Mesendoderm (in vitro differentiated cells): ENCODE data around the gene SMU1.

Experiments
- DNase-seq: peaks from one replicate; pipeline ENCODE4 v3.0.0; 2013
- H2AK5ac ChIP-seq: 2 replicates; pipeline ENCODE4 v1.6.1; 2013; ENCODE audit warnings: low read length, inconsistent platforms
- H2BK120ac ChIP-seq: 2 replicates; pipeline ENCODE4 v1.6.1; 2013; ENCODE audit warnings: low read depth, mild to moderate bottlenecking, low read length, moderate library complexity, mixed read lengths
- H2BK15ac ChIP-seq: replicated peaks from 2 replicates; pipeline ENCODE4 v1.6.1; 2013; ENCODE audit warnings: low read depth, mild to moderate bottlenecking, moderate library complexity
- H2BK5ac ChIP-seq: 2 replicates; pipeline ENCODE4 v1.6.1; 2013; ENCODE audit warnings: low read length, inconsistent platforms
- H3K18ac ChIP-seq: 2 replicates; pipeline ENCODE4 v1.6.1; 2013; ENCODE audit warnings: mild to moderate bottlenecking, low read length, mixed read lengths
- H3K23ac ChIP-seq: one replicate; pipeline ENCODE4 v1.6.1; 2013; ENCODE audit warnings: low read length
- H3K27ac ChIP-seq: 2 replicates; pipeline ENCODE4 v1.5.1; 2013; ENCODE audit warnings: low read depth, mild to moderate bottlenecking, inconsistent platforms, low read length, moderate library complexity
- H3K27me3 ChIP-seq: 2 replicates; pipeline ENCODE4 v1.6.1; 2013; ENCODE audit warnings: low read length, control low read depth, mild to moderate bottlenecking, inconsistent platforms; ENCODE audit not compliant: insufficient read depth, poor library complexity
- H3K36me3 ChIP-seq: 2 replicates; pipeline ENCODE4 v1.6.1; 2013; ENCODE audit warnings: low read length, inconsistent platforms; ENCODE audit not compliant: control insufficient read depth, insufficient read depth
- H3K4ac ChIP-seq: one replicate; pipeline ENCODE4 v1.6.1; 2013; ENCODE audit warnings: low read depth, mild to moderate bottlenecking, low read length, moderate library complexity
- H3K4me1 ChIP-seq: 2 replicates; pipeline ENCODE4 v1.6.1; 2013; ENCODE audit warnings: low read depth, low read length, inconsistent platforms; ENCODE audit not compliant: control insufficient read depth
- H3K4me2 ChIP-seq: 2 replicates; pipeline ENCODE4 v1.6.1; 2013; ENCODE audit warnings: low read length
- H3K4me3 ChIP-seq: 2 replicates; pipeline ENCODE4 v1.5.1; 2013; ENCODE audit warnings: mild to moderate bottlenecking, low read length
- H3K56ac ChIP-seq: one replicate; pipeline ENCODE4 v1.6.1; 2013; ENCODE audit warnings: low read length
- H3K79me1 ChIP-seq: 2 replicates; pipeline ENCODE4 v1.6.1; 2013; ENCODE audit warnings: low read length, inconsistent platforms
- H3K79me2 ChIP-seq: 2 replicates; pipeline ENCODE4 v1.6.1; 2013; ENCODE audit warnings: mild to moderate bottlenecking, low read length; ENCODE audit not compliant: control insufficient read depth, insufficient read depth
- H3K9ac ChIP-seq: 2 replicates; pipeline ENCODE4 v1.6.1; 2013; ENCODE audit warnings: low read length, inconsistent platforms
- H4K5ac ChIP-seq: one replicate; pipeline ENCODE4 v1.6.1; 2013; ENCODE audit warnings: low read length
- H4K8ac ChIP-seq: one replicate; pipeline ENCODE4 v1.6.1; 2013; ENCODE audit warnings: low read depth, mild to moderate bottlenecking, control low read depth, low read length, moderate library complexity
- WGBS: extraction: QIAGEN DNeasy Blood & Tissue Kit; methylation state at CpG from one replicate; pipeline ENCODE4 v1.1.7; 2013; ENCODE audit warnings: low lambda C conversion rate, missing lambda C conversion rate; ENCODE audit not compliant: insufficient coverage; ENCODE audit errors: extremely low coverage; 5-methylcytosine and 5-hydroxymethylcytosine counted together

SMU1 gene

GRCh38 chr9:33041432-33042188 is 34.9 kb downstream of the SMU1 start:
- no peak overlapping the region for H2BK15ac ChIP-seq
- H3K56ac ChIP-seq = no peak overlapping the region
- no peak overlapping the region for H3K9ac ChIP-seq
- H3K4me2 ChIP-seq = no peak overlapping the region
- H4K8ac ChIP-seq = no peak overlapping the region
- no peak overlapping the region for H3K4me3 ChIP-seq
- H2AK5ac ChIP-seq = no peak overlapping the region
- H3K4ac ChIP-seq = no peak overlapping the region
- H3K79me1 ChIP-seq = no peaks in the 10 kb centered on the region
- H3K23ac ChIP-seq = no peak overlapping the region
- H3K4me1 ChIP-seq = peaks cover 2% of the 10 kb centered on the region
- no peak overlapping the region for H2BK5ac ChIP-seq
- peaks cover 7% of the 10 kb centered on the region for H3K36me3 ChIP-seq
- no peaks in the 10 kb centered on the region for H3K27me3 ChIP-seq
- no peaks in the 10 kb centered on the region for H3K79me2 ChIP-seq
- no peak overlapping the region for H4K5ac ChIP-seq
- WGBS = no CpG with 5 or more reads among the region's 10 CpGs
- DNase-seq = no peak
- H3K18ac ChIP-seq = no peak overlapping the region
- H3K27ac ChIP-seq = no peak overlapping the region
- H2BK120ac ChIP-seq = no peak overlapping the region

DNA sequence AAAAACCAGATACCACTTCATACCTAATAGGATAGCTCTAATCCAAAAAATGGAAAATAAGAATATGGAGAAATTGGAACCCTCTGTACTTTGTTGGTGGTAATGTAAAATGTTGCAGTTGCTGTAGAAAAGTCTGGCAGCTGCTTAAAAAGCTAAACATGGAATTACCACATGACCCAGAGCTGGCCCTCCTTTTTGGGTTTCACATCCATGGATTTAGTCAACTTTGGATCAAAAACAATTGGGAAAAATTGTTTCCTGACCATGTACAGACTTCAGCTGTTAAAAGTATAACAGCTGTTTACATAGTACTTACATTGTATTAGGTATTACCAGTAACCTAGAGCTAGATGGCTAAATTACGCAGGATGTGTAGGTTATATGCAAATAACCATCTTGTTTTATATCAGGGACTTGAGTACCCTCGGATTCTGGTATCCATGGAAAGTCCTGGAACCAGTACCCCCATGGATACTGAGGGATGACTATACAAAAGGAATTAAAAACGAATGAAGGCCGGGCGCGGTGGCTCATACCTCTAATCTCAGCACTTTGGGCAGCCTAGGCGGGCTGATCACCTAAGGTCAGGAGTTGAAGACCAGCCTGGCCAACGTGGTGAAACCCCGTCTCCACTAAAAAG is 35.6 kb downstream of the SMU1 start:
- Histone ChIP-seq H3K4me2 (no peak overlapping the region), H3K27me3 (no peaks in the 10 kb centered on the region), H3K27ac (no peak overlapping the region), H3K79me2 (no peaks in the 10 kb centered on the region), H3K18ac (no peak overlapping the region), H3K4ac (no peak overlapping the region), H3K79me1 (no peaks in the 10 kb centered on the region), H3K9ac (no peak overlapping the region), H3K4me3 (no peak overlapping the region), H2BK15ac (no peak overlapping the region), H2AK5ac (no peak overlapping the region), H3K56ac (no peak overlapping the region), H3K23ac (no peak overlapping the region), H3K4me1 (peaks cover 2% of the 10 kb centered on the region), H4K8ac (no peak overlapping the region), H2BK120ac (no peak overlapping the region), H4K5ac (no peak overlapping the region), H3K36me3 (peaks cover 7% of the 10 kb centered on the region), H2BK5ac (no peak overlapping the region)
- no CpG with 5 or more reads among the region's 9 CpGs for WGBS
- no peak for DNase-seq

DNA sequence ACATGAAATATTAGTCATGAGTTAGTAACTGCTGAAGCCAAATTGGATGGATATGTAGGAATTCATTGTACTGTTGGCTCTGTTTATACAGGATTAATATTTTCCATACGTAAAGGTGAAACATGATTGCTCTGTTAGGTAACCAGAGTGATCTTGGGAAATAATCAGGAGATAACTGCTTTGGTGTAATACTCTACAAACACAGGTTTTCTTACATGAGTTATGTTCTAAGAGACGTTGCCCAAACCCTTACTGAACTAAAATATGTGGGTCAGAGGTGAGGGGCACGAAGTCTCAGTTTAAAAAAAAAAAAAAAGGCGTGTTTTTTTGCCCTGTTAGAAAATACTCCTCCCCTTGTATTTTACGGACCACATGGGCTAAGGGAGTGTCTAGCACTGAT is 43.6 kb downstream of the SMU1 start:
- Histone ChIP-seq H3K4me2 (no peak overlapping the region), H3K56ac (no peak overlapping the region), H2BK5ac (no peak overlapping the region), H2BK120ac (no peak overlapping the region), H3K18ac (no peak overlapping the region), H3K27ac (no peak overlapping the region), H4K5ac (no peak overlapping the region), H2AK5ac (no peak overlapping the region), H4K8ac (no peak overlapping the region), H3K4ac (no peak overlapping the region), H3K9ac (no peak overlapping the region), H2BK15ac (no peak overlapping the region), H3K23ac (no peak overlapping the region), H3K27me3 (no peaks in the 10 kb centered on the region), H3K79me1 (peaks cover 12% of the 10 kb centered on the region), H3K4me1 (no peaks in the 10 kb centered on the region), H3K36me3 (peaks cover 14% of the 10 kb centered on the region), H3K4me3 (no peak overlapping the region), H3K79me2 (peaks cover 36% of the 10 kb centered on the region)
- no peak for DNase-seq
- WGBS = no CpG with 5 or more reads among the region's 5 CpGs

- Histone ChIP-seq H2BK120ac (no peak overlapping the region), H3K4me2 (no peak overlapping the region), H3K23ac (no peak overlapping the region), H3K4me3 (no peak overlapping the region), H2AK5ac (no peak overlapping the region), H2BK15ac (no peak overlapping the region), H4K5ac (no peak overlapping the region), H2BK5ac (no peak overlapping the region), H3K36me3 (peaks cover 14% of the 10 kb centered on the region), H3K4ac (no peak overlapping the region), H3K4me1 (no peaks in the 10 kb centered on the region), H3K27me3 (no peaks in the 10 kb centered on the region), H3K9ac (no peak overlapping the region), H3K27ac (no peak overlapping the region), H3K79me1 (peaks cover 12% of the 10 kb centered on the region), H3K79me2 (peaks cover 42% of the 10 kb centered on the region), H3K18ac (no peak overlapping the region), H3K56ac (no peak overlapping the region), H4K8ac (no peak overlapping the region)
- WGBS = no CpG with 5 or more reads among the region's 1 CpG
- no peak for DNase-seq
These were observed 44.2 kb downstream of the SMU1 start for GRCh38 chr9:33032292-33032691.

DNA sequence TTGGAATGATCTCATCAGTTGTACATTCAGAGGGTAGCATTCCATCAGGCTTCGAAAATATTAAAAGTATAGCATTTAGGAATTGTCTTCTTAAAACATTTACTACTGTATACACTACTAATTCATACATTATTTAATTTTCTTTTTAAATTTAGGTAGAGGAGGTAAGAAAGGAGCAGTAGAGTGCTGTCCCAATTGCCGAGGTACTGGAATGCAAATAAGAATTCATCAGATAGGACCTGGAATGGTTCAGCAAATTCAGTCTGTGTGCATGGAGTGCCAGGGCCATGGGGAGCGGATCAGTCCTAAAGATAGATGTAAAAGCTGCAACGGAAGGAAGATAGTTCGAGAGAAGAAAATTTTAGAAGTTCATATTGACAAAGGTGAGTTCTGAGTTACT is 46.2 kb downstream of the SMU1 start:
- Histone ChIP-seq H3K27me3 (no peaks in the 10 kb centered on the region), H3K79me2 (peaks cover 60% of the 10 kb centered on the region), H3K27ac (no peak overlapping the region), H3K79me1 (peaks cover 12% of the 10 kb centered on the region), H2BK120ac (no peak overlapping the region), H3K4me3 (no peak overlapping the region), H2BK15ac (no peak overlapping the region), H3K18ac (no peak overlapping the region), H2AK5ac (no peak overlapping the region), H3K4ac (no peak overlapping the region), H3K23ac (no peak overlapping the region), H2BK5ac (no peak overlapping the region), H4K5ac (no peak overlapping the region), H3K4me1 (no peaks in the 10 kb centered on the region), H4K8ac (no peak overlapping the region), H3K56ac (no peak overlapping the region), H3K36me3 (peaks cover 12% of the 10 kb centered on the region), H3K4me2 (no peak overlapping the region), H3K9ac (no peak overlapping the region)
- 100% methylated on average over 1 of the region's 5 CpGs for WGBS
- DNase-seq = no peak
